OCI-LY3 (cell line): ENCODE data around the gene GRAMD1A.

Source experiments
- H2AFZ ChIP-seq: fragments of 200-600, 300-600 bp; shearing (Covaris generic); 2 replicates; pipeline ENCODE4 v1.6.0; 2014; ENCODE audit warnings: antibody characterized with exemption, low read depth, low read length
- H3K27ac ChIP-seq: fragments of 200-600, 300-600 bp; sonication (generic); 2 replicates; pipeline ENCODE4 v1.5.1; 2014; ENCODE audit warnings: mild to moderate bottlenecking, low read length, moderate library complexity, mixed read lengths
- H3K27me3 ChIP-seq: fragments of 200-600, 300-600 bp; sonication (generic); 2 replicates; pipeline ENCODE4 v1.6.1; 2014; ENCODE audit warnings: low read depth, low read length, mixed read lengths
- H3K36me3 ChIP-seq: fragments of 200-600, 300-600 bp; sonication (generic); replicated peaks from 2 replicates; pipeline ENCODE3; 2014; ENCODE audit warnings: low read depth, low read length, mixed read lengths
- H3K4me1 ChIP-seq: fragments of 300-600, 200-600 bp; sonication (generic); 2 replicates; pipeline ENCODE4 v1.6.1; 2014; ENCODE audit warnings: low read length, mixed read lengths
- H3K4me2 ChIP-seq: fragments of 200-600, 300-600 bp; sonication (generic); 2 replicates; pipeline ENCODE4 v1.6.1; 2014; ENCODE audit warnings: low read length, mixed read lengths
- H3K4me3 ChIP-seq: fragments of 300-600, 200-600 bp; sonication (generic); 2 replicates; pipeline ENCODE4 v1.5.1; 2014; ENCODE audit warnings: antibody characterized with exemption, mild to moderate bottlenecking, low read length, moderate library complexity
- H3K79me2 ChIP-seq: fragments of 300-600, 200-600 bp; shearing (Covaris generic); 2 replicates; pipeline ENCODE4 v1.6.1; 2014; ENCODE audit warnings: mild to moderate bottlenecking, low read length, mixed read lengths
- H3K9ac ChIP-seq: fragments of 300-600, 200-600 bp; shearing (Covaris generic); 2 replicates; pipeline ENCODE4 v1.6.0; 2014; ENCODE audit warnings: mild to moderate bottlenecking, low read length, moderate library complexity
- H3K9me3 ChIP-seq: fragments of 200-600, 300-600 bp; shearing (Covaris generic); 2 replicates; pipeline ENCODE4 v1.6.1; 2014; ENCODE audit warnings: low read length, mixed read lengths; ENCODE audit not compliant: insufficient read depth
- H4K20me1 ChIP-seq: fragments of 200-600, 300-600 bp; sonication (generic); 2 replicates; pipeline ENCODE4 v1.6.1; 2016; ENCODE audit warnings: low read length, mixed read lengths; ENCODE audit not compliant: insufficient read depth
- EZH2phosphoT487 ChIP-seq: fragments of 200-600 bp; shearing (Covaris generic); IDR thresholded peaks from 2 replicates; pipeline ENCODE4 v1.6.1; 2018; ENCODE audit warnings: antibody characterized with exemption, mixed run types, low read depth
- TF ChIP-seq, protein P1 (sequence below): fragments of 200-600, 300-600 bp; sonication (generic); IDR thresholded peaks from 2 replicates; pipeline ENCODE4 v1.5.1; 2014; ENCODE audit warnings: antibody characterized with exemption, low read length, low read depth

The GRAMD1A gene

DNA sequence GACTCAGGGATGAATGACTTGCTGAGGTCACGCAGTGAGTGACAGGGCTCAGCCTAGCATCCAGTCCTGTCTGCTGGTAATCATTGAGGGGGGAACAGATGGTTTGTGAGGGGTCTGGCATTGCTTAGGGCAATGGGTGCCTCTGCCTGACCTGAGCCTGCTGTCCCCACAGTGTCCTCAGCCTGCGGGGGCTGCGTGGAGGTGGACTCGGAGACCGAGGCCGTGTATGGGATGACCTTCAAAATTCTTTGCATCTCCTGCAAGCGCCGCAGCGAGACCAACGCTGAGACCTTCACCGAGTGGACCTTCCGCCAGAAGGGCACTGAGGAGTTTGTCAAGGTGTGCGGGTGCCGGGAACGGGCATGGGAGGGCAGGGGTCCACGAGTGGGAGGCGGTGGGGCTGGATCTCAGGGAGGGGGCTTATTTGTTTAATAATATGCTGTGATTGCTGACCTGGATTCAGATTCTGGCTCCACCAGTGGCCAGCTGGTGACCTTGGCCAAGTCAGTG, 32.3 kb downstream of the GRAMD1A start:
- Histone ChIP-seq H3K36me3 (peaks cover 9% of the 10 kb centered on the region), H3K27me3 (0 out of 2 replicates have a peak, but pooled peaks cover 5% of the 10 kb centered on the region), H3K4me1 (no peaks in the 10 kb centered on the region)

GRCh38 chr19:35033067-35034004, 33.2 kb downstream of the GRAMD1A start:
- no peak overlapping the region for H3K9ac ChIP-seq

More for the DNA sequence above, 32.3 kb downstream of the GRAMD1A start:
- H3K4me3 ChIP-seq, result no peak overlapping the region
- H3K27ac ChIP-seq, result no peak overlapping the region
- no peak overlapping the region for H3K9ac ChIP-seq
- TF ChIP-seq, protein P1, sequence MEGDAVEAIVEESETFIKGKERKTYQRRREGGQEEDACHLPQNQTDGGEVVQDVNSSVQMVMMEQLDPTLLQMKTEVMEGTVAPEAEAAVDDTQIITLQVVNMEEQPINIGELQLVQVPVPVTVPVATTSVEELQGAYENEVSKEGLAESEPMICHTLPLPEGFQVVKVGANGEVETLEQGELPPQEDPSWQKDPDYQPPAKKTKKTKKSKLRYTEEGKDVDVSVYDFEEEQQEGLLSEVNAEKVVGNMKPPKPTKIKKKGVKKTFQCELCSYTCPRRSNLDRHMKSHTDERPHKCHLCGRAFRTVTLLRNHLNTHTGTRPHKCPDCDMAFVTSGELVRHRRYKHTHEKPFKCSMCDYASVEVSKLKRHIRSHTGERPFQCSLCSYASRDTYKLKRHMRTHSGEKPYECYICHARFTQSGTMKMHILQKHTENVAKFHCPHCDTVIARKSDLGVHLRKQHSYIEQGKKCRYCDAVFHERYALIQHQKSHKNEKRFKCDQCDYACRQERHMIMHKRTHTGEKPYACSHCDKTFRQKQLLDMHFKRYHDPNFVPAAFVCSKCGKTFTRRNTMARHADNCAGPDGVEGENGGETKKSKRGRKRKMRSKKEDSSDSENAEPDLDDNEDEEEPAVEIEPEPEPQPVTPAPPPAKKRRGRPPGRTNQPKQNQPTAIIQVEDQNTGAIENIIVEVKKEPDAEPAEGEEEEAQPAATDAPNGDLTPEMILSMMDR, result no peak
- no peak for TF ChIP-seq EZH2phosphoT487
- no peak overlapping the region for H2AFZ ChIP-seq
- no peak overlapping the region for H3K4me2 ChIP-seq
- no peaks in the 10 kb centered on the region for H3K79me2 ChIP-seq
- H4K20me1 ChIP-seq, result peaks cover 4% of the 10 kb centered on the region; the same call in 1 of the 2 replicates
- no peaks in the 10 kb centered on the region for H3K9me3 ChIP-seq

DNA sequence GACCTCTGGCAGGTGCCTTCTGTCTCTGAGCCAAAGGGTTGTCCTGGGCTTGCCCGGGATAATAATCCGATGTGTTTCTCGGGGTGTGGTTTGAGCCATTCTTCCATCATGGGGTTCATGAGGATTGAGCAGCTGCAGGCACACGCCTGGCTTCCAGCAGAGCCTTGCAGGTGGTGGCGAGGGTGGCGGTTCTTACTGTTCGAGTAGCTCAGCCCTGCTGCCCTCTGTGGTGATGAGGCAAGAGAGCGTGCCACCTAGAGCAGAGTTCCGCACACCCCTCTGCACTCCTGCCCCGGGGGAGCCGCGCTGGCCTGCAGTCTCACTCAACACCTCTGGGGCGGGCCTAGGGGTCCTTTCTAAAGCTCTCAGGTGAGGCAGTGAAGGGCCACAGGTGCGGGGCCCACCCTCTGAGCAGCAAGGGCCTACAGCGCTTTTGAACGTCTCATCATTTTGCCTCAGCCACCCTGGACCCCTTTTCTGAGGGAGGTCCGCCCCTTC, 33.9 kb downstream of the GRAMD1A start:
- Histone ChIP-seq H3K79me2 (no peaks in the 10 kb centered on the region), H3K27ac (no peak overlapping the region), H3K4me1 (no peaks in the 10 kb centered on the region), H2AFZ (no peak overlapping the region), H3K27me3 (0 out of 2 replicates have a peak, but pooled peaks cover 5% of the 10 kb centered on the region), H3K4me3 (no peak overlapping the region), H3K9me3 (no peaks in the 10 kb centered on the region), H3K36me3 (no peaks in the 10 kb centered on the region), H3K9ac (no peak overlapping the region), H4K20me1 (no peaks in the 10 kb centered on the region), H3K4me2 (no peak overlapping the region)
- TF ChIP-seq, protein P1, result no peak
- TF ChIP-seq EZH2phosphoT487, result no peak

More at GRCh38 chr19:35033067-35034004, 33.2 kb downstream of the GRAMD1A start:
- H4K20me1 ChIP-seq, result no peaks in the 10 kb centered on the region
- no peak overlapping the region for H2AFZ ChIP-seq
- no peak overlapping the region for H3K27ac ChIP-seq
- H3K36me3 ChIP-seq, result peaks cover under 1% of the 10 kb centered on the region
- TF ChIP-seq EZH2phosphoT487, result no peak
- TF ChIP-seq, protein P1, result no peak
- no peaks in the 10 kb centered on the region for H3K9me3 ChIP-seq
- 0 out of 2 replicates have a peak, but pooled peaks cover 5% of the 10 kb centered on the region for H3K27me3 ChIP-seq
- no peak overlapping the region for H3K4me2 ChIP-seq
- no peaks in the 10 kb centered on the region for H3K79me2 ChIP-seq
- no peak overlapping the region for H3K4me3 ChIP-seq
- H3K4me1 ChIP-seq, result no peaks in the 10 kb centered on the region
